Tongue (tissue), 2 donors: ENCODE measurements around the gene FBRS. TPM values are rescaled to one million over a fixed set of nuclear protein-coding genes. Genes with fewer than 3 reads are reported as not detected.
"Not testable (repeated sequence)": the region's sequence is repeated elsewhere in the genome, so short reads cannot be mapped to it uniquely, and the experiment has no call there.

Experiments used
- DNase-seq: peaks from one replicate; pipeline ENCODE4 v3.0.0-alpha.2; 2015
- total RNA-seq: library from RNA; depleted of rRNA; stranded (reverse); fragments of >200 nt; gene quantifications from one replicate; pipeline ENCODE4 v1.2.3, GENCODE V29; 2014

The FBRS gene
- total RNA-seq, 1 donor from 2014 or later = 16.5 TPM

GRCh38 chr16:30665155-30665829 is 7.1 kb downstream of the FBRS start:
- DNase-seq = no peak

- no peak for DNase-seq
These were observed 7.6 kb downstream of the FBRS start for GRCh38 chr16:30665830-30666190.

GRCh38 chr16:30666681-30667080 is 8.4 kb downstream of the FBRS start:
- no peak for DNase-seq

DNA sequence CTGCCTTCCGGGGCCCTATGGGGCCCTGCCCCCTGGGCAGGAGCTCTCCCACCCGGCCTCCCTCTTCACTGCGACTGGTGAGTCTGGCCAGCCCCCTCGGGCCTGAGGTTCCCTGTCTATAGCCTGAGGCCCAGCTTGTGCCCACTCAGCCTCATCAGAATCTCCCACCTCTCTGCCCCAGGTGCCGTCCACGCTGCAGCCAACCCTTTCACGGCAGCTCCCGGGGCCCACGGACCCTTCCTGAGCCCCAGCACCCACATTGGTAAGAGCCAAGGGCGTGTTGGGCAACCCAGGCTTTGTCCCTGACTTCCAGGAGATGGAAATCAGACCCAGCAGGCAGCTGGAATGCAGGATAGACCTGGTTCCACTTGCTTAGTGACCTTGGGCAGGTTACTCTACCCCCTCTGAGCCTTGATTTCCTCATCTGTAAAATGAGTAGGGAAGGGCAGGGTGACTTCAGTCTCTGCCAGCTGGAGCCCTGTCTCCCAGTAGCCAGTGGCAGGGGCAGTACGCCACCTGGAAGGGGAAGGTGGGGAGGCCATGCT is 9.2 kb downstream of the FBRS start:
- no peak for DNase-seq

DNA sequence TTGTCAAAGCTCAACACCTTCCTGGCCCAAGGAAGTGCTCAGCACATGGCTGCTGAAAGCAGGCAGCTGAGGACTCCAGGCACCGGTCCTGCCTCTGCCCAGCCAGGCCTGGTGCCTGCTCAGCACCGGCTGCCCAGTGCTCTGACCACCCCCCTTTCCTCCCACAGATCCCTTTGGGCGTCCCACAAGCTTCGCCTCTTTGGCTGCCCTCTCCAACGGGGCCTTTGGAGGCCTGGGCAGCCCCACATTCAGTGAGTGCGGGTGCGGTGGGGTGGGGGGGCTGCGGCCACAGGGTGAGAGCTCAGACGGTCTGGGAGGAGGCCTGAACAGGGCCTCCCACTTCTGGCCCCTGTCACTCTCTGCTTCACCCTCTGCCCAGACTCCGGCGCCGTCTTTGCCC is 10.2 kb downstream of the FBRS start:
- no peak for DNase-seq

DNA sequence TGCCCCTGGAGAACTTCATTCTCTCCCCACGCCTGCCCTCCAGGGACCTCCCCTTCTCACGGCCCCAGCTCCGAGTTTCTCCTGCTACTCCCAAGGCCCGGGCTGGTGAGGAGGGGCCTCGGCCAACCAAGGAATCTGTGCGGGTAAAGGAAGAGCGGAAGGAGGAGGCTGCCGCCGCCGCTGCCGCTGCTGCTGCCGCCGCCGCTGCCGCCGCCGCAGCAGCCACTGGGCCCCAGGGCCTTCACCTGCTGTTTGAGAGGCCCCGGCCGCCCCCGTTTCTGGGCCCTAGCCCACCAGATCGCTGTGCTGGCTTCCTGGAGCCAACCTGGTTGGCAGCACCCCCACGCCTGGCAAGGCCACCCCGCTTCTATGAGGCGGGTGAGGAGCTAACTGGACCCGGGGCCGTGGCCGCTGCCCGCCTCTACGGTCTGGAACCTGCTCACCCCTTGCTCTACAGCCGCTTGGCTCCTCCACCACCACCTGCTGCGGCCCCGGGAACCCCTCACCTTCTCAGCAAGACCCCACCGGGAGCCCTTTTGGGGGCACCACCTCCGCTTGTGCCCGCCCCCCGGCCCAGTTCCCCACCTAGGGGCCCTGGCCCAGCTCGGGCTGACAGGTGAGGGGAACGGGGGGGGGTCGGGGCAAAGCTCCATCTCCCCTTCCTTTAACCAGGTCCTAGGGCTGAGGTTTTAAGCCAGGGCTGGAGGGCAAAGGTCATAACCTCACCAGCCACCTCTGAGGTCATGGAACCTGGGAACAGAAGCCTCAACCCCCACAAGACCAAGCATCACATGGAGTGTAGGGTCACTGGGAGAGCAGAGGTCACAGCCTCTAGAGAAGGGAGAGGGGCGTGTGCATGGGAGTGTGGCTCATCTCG is 11.0 kb downstream of the FBRS start:
- no peak for DNase-seq

- DNase-seq = no peak
These were observed 11.9 kb downstream of the FBRS start for GRCh38 chr16:30669903-30670824.

DNA sequence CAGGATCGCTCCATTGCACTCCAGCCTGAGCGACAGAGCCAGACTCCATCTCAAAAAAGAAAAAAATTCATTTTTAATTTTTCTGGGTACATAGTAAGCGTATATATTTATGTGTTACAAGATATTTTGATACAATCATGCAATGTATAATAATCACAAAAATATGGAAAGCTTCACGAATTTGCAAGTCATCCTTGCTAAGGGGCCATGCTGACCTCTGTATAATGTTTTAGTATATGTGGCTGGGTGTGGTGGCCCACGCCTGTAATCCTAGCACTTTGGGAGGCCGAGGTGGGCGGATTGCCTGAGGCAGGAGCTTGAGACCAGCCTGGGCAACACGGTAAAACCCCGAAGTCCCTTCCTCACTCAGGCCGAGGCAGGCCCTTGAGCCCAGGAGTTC is 16.9 kb downstream of the FBRS start:
- DNase-seq = no peak

DNA sequence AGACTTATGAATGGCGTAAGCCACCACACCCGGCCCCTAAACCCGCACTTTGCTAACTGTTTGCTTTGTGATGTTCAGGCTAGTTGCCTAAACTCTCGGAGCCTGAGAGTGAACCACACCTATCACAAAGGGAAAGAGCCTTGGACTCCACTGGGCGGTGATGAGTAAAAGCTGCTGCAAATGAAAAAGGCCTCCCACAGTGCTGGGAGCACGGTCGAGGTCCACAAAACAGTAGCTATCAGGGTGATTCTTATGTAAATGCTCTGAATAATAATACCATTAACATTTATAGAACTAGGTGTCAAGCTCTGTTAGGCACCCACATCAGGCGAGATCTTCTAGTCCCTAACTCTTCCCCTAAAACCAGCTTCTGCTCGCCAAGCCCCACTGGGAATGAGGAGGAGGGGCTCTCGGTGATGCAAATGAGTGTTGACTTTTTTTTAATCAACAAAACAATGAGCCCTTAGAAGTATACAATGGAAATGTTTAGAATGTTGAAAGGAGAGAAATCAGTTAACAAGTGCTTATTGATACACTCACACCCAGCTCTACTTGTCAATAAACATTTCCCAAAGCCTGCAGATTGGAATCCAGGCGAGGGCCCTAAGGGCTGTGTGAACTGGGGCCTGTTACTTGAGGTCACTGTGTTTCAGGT is 19.8 kb downstream of the FBRS start:
- no peak for DNase-seq

- no peak for DNase-seq
These were observed 20.3 kb downstream of the FBRS start for GRCh38 chr16:30678586-30678970.

DNA sequence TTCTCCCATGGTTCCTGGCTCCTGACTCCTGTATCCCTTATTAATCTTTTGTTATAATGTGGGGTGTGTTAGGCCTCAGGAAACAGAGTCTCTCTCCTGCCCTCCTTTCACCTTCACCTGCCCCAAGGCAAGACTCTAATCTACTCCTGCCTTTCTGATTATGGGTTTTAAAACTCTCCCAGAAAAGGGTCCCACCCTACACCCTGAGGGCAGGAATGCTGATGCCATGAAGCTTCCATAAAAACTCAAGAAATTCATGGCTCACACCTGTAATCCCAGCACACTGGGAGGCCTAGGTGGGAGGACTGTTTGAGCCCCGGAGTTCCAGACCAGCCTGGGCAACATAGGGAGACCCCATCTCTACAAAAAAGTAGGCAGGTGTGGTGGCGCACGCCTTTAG is 22.1 kb downstream of the FBRS start:
- DNase-seq = no peak

DNA sequence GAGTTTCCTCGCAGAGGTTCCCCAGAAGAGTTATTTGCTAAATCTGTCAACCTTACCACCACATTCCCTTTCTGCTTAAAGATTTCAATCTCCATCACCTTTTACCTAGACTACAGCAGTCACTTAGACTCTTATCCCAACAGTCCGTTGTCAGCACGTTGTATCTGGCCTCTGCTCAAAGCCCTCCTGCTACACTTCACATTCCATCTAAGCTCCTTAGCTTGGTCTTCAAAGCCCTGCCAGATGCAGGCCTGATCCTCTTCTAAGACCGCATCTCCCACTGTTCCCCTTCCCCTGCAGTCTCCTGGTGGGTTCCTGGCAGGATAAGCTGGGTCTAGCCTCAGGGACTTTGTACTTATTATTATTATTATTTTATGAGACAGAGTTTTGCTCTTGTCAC is 30.5 kb downstream of the FBRS start:
- no peak for DNase-seq

DNA sequence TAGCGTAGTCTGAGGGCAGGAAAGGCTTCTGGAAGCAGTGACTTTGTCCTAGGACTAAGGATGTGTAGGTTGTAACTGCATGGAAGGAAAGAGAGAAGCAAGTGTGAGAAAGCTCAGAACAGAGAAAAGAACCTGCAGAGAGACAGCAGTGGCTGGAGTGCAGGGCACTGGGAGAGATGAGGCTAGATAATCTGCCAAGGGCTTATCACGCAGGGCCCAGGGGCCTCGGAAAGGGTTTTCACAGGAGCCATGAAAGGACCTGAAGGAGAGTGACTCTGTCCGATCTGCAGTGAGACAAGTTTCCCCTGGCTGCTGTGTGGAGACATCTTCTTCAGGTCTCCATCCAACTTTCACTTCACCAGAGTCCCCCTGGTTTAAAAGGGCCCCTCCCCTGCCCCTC is 33.7 kb downstream of the FBRS start:
- no peak for DNase-seq

GRCh38 chr16:30692396-30693064 is 34.3 kb downstream of the FBRS start:
- DNase-seq = no peak

- DNase-seq = no peak
These were observed 36.9 kb downstream of the FBRS start for GRCh38 chr16:30694926-30695693.

DNA sequence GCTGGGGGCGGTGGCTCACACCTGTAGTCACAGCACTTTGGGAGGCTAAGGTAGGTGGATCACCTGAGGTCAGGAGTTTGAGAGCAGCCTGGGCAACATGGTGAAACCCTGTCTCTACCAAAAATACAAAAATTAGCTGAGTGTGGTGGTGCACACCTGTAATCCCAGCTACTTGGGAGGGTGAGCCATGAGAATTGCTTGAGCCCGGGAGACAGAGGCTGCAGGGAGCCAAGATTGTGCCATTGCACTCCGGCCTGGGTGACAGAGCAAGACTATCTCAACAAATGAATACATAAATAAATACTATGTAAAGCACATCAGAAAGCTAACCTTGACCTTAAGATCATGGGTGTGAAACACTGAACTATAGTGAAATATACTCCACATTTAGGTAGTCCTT is 38.4 kb downstream of the FBRS start:
- DNase-seq = not testable (repeated sequence)

DNA sequence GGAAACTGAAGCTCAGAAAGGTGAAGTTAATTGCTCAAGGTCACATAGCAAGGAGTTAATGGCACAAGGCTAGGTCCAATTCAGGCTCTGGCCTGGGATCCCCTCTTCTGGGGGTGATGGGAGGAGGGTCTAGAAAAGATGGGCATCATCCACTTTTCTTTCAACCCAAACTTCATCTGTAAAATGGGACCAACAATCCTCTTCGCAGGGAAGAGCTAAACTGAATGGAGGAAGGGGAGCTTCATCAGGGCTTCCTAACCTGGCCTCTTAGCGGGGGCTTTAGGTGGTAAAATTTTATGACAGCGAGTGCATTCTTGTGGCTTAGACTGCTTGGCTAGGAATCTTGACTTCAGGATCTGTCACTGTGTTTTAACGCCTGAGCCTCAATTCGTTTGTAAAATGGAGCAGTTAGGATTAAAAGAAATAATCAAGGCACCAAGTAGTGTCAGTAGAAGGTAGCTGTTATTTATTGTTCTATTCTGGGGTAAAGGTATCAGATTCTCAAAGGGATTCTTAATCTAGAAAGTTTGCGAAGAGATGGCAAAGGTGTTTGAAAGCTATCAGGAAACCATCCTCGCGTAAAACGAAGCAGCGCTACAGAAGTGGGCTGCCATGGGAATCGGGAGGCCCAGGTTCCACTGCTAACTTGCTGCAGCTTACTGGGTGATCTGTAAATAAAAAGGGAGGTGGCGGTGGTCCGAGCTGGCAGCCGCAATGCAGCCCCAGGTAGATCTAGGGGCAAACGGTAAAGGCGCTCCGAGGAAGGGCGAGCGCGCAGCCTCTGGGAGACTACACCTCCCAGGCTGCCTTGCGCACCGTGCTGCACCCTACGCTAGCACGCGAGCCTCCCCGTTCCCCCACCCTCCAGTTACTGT is 39.3 kb downstream of the FBRS start:
- DNase-seq = peak; percentile 7

GRCh38 chr16:30698139-30698815 is 40.0 kb downstream of the FBRS start:
- peak; percentile 99 for DNase-seq
